GM18505 (cell line): ENCODE results near the gene ZNF641.
A peak's percentile ranks its signal among the peaks of the same experiment; 100 is the strongest.

ENCODE experiments used
- ATAC-seq: cut with Tn5 transposase; IDR thresholded peaks from one replicate; pipeline ENCODE4 v1.9.1; 2021; ENCODE audit not compliant: unreplicated experiment
- POLR2A ChIP-seq: IDR thresholded peaks from 4 replicates; pipeline ENCODE4 v1.6.1; 2011; ENCODE audit warnings: borderline replicate concordance; ENCODE audit not compliant: insufficient read depth, insufficient read length; ENCODE audit errors: extremely low read depth

Gene ZNF641

DNA sequence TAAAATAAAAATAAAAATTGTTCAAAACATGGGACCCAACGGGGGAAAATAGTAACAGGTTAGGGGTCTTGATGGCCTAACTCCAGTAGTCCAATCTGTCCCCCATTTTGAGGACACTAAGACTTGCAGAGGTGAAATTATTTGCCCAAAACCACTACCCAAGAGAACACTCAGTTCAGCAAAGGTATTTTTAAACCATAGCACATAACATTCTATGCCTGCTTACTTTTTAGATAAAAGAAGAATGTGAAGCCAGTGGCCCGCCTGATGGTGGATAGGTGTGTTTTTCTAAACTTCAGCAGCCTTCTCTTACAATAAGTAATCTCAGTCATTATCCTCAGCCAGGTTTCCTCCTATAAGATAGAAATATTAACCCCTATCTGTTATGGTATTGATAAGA is 45.5 kb downstream of the ZNF641 start:
- no peak for ATAC-seq

GRCh38 chr12:48302161-48302911 is 48.4 kb downstream of the ZNF641 start:
- no peak for TF ChIP-seq POLR2A
- ATAC-seq, result no peak

More for the DNA sequence above, 45.5 kb downstream of the ZNF641 start:
- no peak for TF ChIP-seq POLR2A

GRCh38 chr12:48300774-48301173 is 49.9 kb downstream of the ZNF641 start:
- no peak for TF ChIP-seq POLR2A
- ATAC-seq, result no peak

- ATAC-seq, result peak; percentile 77
- TF ChIP-seq POLR2A, result no peak
Measured at GRCh38 chr12:48296586-48297282, 54.0 kb downstream of the ZNF641 start.

GRCh38 chr12:48292040-48292439 is 58.7 kb downstream of the ZNF641 start:
- no peak for ATAC-seq
- TF ChIP-seq POLR2A, result no peak

- no peak for ATAC-seq
- no peak for TF ChIP-seq POLR2A
Measured at GRCh38 chr12:48291511-48291910, 59.2 kb downstream of the ZNF641 start.

DNA sequence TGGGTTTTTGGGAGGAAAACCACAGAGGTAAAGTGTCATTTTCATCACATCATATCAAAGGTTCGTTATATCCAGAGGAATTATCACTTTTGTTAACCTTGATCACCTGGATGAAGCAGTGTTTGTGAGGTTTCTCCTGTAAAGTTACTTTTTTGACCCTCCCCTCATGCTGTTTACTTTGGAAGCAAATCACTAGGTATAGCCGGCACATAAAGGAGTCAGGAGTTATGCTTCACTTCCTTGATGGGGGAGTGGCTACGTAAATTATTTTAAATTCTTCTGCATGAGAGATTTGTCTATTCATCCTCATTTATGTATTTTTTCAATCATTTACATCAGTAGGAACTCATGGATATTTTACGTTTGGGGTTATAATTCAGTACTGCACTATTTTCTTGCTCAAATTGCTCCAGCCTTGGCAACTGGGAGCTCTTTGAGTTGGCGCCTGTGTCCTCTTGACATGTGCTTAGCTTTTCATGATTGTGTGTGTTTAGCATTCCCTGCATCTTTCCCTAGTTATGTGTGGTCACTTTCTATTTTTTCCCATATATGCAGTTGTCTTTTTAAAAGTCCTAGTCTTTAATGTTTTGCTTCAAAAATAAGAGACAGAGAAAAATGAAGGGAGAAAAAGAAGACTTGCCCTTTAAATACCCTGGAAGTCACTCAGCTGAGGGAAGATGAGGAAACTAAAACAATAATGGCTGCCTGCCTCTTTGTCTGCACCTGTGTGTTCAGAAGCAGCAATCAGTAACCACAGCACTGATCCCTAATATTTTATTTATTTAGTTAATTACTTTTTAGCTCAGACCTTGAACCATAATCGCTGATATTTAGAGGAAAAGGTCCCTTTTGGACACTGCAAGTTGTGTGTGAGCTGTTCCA is 62.1 kb downstream of the ZNF641 start:
- no peak for ATAC-seq
- TF ChIP-seq POLR2A, result no peak
